ENCODE data around the gene TBC1D10B. TPM values are rescaled to one million over a fixed set of nuclear protein-coding genes. Genes with fewer than 3 reads are reported as not detected.
A peak's percentile ranks its signal among the peaks of the same experiment; 100 is the strongest.

TBC1D10B gene
- total and polyA plus RNA-seq, 9 of the 15 experiments (the other 6 are each of a cell fraction or from before 2014, with no cell fraction given): 2.2 to 55.4 (median 17.5) TPM

GRCh38 chr16:30354423-30355143 lies 15.7 kb downstream of the TBC1D10B start:
- Histone ChIP-seq H3K36me3 (ENCODE audit: control insufficient read depth, insufficient read depth, low read length) (peaks cover 70% of the 10 kb centered on the region; the same call in 2 of the 3 replicates), H3K27ac (ENCODE audit: extremely low read depth, low read depth, low read length) (peak overlapping the region; percentile 99), H2AFZ (ENCODE audit: low read depth, low read length) (peak overlapping the region; percentile 96), H3K9me3 (replicated peaks; ENCODE audit: control insufficient read depth, insufficient read depth, low read depth, low read length) (no peaks in the 10 kb centered on the region), H3K4me1 (replicated peaks in 1 of 2; ENCODE audit: control insufficient read depth in 2 of 2, insufficient read depth in 2 of 2, low read length in 2 of 2) (peaks cover 13 to 49% of the 10 kb centered on the region in 2 experiments; a peak in 4 of 5 replicates), H3K4me3 (peak overlapping the region; percentile 94), H3K27me3 (ENCODE audit: control insufficient read depth in 2 of 2, insufficient read depth in 2 of 2, low read length in 2 of 2) (no peaks in the 10 kb centered on the region), H3K4me2 (ENCODE audit: insufficient read depth, low read length) (peak overlapping the region; percentile 99), H3K9ac (ENCODE audit: insufficient read depth in 1 of 2, low read depth in 2 of 2, low read length in 2 of 2) (peak overlapping the region; percentile 96), H3K79me2 (ENCODE audit: control insufficient read depth, insufficient read depth, low read length) (peaks cover 30% of the 10 kb centered on the region), H3K9me1 (ENCODE audit: control insufficient read depth, insufficient read depth, low read length) (no peaks in the 10 kb centered on the region), H4K20me1 (replicated peaks; ENCODE audit: control insufficient read depth, insufficient read depth, low read length) (no peaks in the 10 kb centered on the region)
- DNase-seq (ENCODE audit: extremely low read depth in 1 of 4, low spot score in 3 of 4): peak in 3 of 4 experiments; percentile 26 to 35 (median 32)
- 1% methylated on average over 21 of the region's 36 CpGs for WGBS (ENCODE audit: insufficient coverage, low coverage, missing lambda C conversion rate)
- peak; percentile 43 for ATAC-seq
- FAIRE-seq: peak; percentile 15
- in situ Hi-C loops (cut with MboI): loop anchor here (25.0 kb wide), 1 partner anchor 892 kb away; the partner anchor contains the start of genes BOLA2, SLX1B and SULT1A4
- ChIA-PET POLR2A (interaction anchor here (0.5 to 8.2 kb wide), 11 partner anchors 10 to 383 kb away, joined by 3 to 77 read pairs (median 5); partner anchors contain the start of genes TBC1D10B and ZNF771), CTCF (ENCODE audit: low intra/inter-chr PET ratio) (no interaction called here)
- BruUV-seq (replicated peaks): TSS peak; percentile 66
- intact Hi-C loops (cut with micrococcal nuclease): loop anchor here (2.0 to 5.0 kb wide), 2 partner anchors 16 to 53 kb away; partner anchors contain the start of genes TBC1D10B and ZNF771
- TF ChIP-seq BCL6 (CRISPR knock-in tag; IDR thresholded peaks at IDR 0.05) (no peak), REST (IDR thresholded peaks at IDR 0.05; ENCODE audit: borderline replicate concordance) (no peak), REST (CRISPR knock-in tag; IDR thresholded peaks at IDR 0.05; ENCODE audit: low read depth) (no peak), HDAC8 (tag; IDR thresholded peaks at IDR 0.05) (no peak), E2F6 (IDR thresholded peaks at IDR 0.05; ENCODE audit: borderline replicate concordance in 1 of 2, extremely low read depth in 1 of 2, insufficient read depth in 1 of 2, insufficient read length in 1 of 2, low read depth in 1 of 2, low read length in 1 of 2, poor library complexity in 1 of 2, severe bottlenecking in 1 of 2) (no peak), RAD21 (CRISPR knock-in tag; conservative IDR thresholded peaks at IDR 0.05 in 1 of 2, IDR thresholded peaks at IDR 0.05 in 1 of 2) (0 out of 4 replicates have a peak, but pooled peaks of 1 of the 2 experiments have one; percentile 2), CTCFL (IDR thresholded peaks at IDR 0.05; ENCODE audit: borderline replicate concordance, insufficient read depth, low read depth, low read length, poor library complexity, severe bottlenecking) (no peak)

Measured in K562 (cell line).